GM19463 (cell line): ENCODE data around the gene POU2AF3.

Experiments
- ATAC-seq: cut with Tn5 transposase; IDR thresholded peaks from one replicate; pipeline ENCODE4 v1.9.1; 2021; ENCODE audit warnings: mild to moderate bottlenecking, moderate library complexity; ENCODE audit not compliant: unreplicated experiment

POU2AF3 gene

DNA sequence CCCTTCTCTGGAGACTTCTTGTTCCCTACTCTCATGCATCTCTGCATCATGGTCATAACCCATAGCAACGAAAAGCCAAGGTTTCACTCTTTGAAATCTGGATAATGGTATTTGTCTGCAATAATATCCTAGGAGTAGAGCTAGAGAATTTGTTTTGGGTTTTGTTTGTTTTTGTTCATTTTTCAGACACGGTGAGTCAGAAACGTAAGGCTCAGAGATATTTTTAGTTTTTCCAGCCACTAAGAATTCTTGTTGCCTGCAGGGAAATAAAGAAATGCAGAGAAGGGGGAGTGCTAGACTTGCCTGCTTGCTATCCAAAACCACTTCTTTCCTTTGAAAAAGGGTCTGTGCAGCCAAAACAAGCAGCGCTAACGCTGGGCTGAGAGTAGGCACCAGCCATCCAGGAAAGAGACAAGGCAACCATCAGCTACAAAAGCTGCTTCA is 26.0 kb downstream of the POU2AF3 start:
- no peak for ATAC-seq

- no peak for ATAC-seq
These were observed 26.9 kb downstream of the POU2AF3 start for GRCh38 chr11:111325259-111325658.

- ATAC-seq: no peak
These were observed 28.5 kb downstream of the POU2AF3 start for GRCh38 chr11:111326824-111327223.

DNA sequence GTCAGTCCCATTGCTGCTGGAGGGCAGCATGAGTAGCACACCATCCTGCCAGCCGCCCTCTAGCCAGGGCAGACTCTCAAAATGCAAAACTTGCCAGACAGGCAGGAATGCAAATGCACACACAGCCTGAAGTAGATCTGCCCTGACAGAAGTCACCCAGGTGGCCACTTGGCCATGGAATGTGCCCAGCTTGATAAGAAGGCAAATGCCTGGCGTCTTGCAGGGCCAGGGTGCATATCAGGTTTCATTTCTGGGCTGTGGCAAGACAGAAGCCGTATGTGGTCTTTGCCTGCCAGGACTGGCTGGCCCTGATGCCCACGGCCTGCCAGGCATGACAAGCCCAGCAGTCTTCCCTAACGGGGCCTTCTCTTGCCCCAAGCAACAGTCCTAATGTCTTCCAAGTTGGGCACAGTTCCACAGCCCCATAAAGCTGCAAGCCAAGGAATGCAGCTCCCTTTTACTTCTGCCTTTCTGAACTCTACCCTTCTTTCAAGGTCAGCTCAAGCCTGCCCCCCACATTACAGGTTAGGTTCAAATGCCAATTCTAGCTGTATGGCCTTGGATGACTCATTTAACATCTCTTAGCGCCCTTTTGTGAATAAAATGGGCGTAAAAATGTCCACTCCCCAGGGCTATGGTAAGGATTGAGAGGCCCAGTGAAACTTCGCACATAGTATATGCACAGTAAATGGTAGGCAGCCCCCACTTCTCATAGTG is 29.7 kb downstream of the POU2AF3 start:
- ATAC-seq: no peak

- no peak for ATAC-seq
These were observed 31.2 kb downstream of the POU2AF3 start for GRCh38 chr11:111329306-111330204.

DNA sequence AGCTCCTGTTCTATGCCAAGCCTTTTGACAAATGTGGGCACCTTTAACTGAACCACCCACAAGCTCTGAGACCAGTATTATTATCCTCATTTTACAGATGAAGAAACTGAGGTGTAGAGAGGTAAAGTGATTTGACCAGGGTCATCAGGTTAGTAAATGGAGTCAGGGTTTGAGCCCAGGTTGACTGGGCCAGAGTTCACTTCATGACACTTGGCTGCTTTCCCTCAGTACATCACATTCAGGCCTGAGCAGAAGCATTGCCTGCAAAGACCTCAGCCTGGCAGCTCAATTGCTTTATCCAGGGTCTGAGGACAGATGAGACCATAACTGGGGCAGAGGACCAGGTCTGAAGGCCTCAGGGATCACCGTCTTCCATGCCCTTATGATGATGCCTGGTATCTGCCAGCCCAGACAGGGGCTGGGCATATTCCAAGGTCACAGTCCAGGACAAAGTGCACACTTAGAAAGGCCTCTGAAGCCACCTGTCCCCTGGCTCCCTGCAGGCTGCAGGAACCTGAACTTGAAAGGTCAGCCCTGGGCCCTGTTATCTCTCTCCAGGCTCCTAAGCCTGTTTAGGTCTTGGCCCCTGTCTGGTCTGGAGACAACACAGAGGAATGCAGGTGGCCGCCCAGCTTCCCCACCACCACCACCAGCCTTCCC is 32.0 kb downstream of the POU2AF3 start:
- ATAC-seq: no peak

GRCh38 chr11:111331711-111332479 is 33.5 kb downstream of the POU2AF3 start:
- ATAC-seq: no peak

DNA sequence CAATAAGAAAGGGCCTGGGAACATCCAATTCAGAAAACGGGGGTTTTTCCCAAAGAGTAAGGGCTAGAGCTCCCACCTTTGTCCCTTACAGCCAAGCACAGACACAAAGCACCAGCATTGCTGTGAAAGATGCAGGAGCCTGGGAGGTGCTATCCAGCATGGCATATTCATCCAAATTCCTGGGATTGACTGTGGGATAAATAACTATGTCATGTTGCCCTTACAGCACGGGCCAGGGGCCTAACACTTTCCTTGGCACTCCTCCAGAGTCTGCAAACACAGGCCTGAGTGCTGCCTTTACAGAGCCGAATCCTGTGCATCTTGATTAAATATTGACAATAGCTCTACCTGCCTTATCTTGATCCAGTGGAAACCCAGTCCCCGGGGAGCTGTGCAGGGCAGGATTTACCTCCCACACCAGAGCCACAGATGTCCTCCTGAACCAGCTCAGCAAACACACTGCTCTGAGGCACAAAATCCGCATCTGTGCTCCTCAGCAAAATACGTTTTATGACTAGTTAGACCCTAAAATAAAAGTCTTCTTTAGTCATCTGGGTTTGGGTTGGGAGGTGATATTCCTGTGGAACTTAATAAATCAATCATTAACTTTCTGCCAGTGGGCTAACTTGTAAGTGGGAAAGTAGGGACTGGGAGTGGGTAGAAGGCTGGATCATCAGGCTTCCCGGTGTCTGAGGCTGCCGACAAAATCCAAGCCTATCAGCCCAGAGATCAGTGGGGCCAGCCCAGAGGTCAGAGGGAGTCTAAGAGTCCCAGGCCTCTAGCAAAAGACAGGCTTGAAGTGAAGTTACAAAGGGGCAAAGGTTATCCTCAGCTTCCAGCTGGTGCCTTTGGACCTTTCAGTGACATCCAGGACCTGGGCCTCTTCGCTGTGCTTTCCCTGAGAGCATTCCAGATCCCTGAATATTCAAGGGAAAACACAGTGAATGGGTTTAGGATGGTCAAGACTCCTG is 36.5 kb downstream of the POU2AF3 start:
- no peak for ATAC-seq

DNA sequence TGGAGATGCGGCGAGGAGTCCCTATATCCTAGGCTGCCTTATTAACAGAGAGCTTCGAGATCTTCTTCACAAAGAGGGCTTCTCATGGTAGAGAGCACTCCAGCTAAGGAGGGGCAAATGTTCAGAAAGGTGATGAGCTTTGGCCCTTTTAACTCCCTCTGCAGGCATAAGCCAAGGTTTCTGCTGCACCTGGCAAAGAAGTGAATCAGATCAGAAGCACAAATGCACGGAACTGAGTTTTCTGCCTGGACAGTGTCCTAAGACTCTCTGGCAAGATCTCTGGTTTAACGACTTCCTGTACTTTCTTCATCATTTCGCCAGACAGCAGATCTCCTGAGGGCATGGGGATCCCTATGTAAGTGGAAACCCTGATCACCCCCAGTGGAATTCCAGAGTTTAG is 37.2 kb downstream of the POU2AF3 start:
- ATAC-seq: no peak

GRCh38 chr11:111336062-111336461 is 37.7 kb downstream of the POU2AF3 start:
- ATAC-seq: no peak

GRCh38 chr11:111336582-111337256 is 38.4 kb downstream of the POU2AF3 start:
- ATAC-seq: no peak

DNA sequence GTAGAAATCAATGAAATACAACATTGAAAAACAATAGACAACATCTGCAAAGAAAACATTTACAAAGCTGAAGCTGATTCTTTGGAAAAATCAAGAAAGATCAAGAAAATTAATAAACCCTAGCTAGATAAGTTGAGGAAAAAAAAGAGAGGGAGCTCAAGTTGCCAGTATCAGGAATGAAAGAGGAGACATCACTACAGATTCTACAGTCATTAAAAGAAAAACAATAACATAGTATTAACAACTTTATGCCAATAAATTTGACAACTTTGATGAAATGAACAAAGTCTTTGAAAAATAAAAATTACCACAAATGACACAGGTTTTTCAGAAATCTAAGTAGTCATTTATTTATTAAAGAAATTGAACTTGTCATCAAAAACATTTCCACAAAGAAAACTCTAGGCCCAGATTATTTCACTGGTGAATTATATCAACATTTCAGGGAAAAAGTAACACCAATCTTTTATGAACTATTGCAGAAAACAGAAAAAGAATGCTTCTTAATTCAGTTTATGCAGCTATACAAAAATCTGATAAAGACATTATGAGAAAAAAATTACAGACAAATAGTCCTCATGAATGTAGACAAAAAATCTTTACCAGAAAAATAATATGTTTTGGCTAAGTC is 41.5 kb downstream of the POU2AF3 start:
- ATAC-seq: no peak

GRCh38 chr11:111342329-111342728 is 44.0 kb downstream of the POU2AF3 start:
- ATAC-seq: no peak

DNA sequence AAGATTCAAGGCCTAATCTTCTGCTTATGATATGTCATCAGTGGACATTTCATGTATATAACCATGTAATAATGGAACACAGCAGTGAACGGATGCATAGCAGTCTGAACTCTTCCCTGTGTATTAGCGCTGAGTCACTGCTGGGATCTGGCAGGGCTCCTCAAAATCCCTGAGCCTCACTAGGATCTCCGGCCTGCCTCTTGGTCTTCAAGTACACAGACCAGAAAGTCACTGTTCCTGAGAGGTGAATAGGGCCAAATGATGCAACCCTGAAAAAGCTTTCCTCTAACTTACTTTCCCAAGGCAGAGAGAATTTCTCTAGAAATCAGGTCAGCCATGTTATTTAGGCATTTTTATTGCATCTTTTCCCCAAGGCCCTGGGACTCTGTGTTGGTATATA is 45.7 kb downstream of the POU2AF3 start:
- ATAC-seq: no peak

DNA sequence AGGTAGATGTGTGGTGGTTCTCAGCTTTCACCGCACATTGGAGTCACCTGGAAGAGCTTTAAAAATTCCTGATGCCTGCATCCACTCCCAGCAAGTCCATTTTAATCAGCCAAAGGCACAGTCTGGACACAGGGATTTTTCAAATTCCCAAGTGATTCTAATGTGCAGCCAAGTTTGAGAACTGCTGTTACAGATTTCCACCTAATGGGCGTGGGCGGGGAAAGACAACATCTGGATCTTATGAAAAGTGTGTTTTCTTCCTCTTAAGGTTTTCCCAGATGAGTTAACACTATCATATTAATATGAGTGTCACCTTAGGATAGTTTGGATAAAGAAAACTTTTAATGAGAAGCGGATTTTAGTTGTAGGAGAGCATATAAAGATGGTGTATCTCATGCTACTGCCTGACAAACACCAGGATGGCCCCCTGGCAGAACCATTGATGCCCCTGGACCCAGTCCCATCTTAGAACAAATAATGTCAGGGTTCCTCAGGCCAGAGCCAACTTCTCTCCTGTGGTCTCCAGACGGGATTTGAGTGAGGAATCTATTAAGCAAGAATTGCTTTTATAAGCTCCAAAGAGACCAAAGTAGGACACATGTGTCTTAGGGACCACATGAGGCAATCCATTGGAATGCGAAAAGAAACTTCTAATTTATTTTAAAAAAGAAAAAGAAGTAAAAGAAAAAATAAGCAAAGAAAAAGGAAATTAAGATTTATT is 48.8 kb downstream of the POU2AF3 start:
- no peak for ATAC-seq

DNA sequence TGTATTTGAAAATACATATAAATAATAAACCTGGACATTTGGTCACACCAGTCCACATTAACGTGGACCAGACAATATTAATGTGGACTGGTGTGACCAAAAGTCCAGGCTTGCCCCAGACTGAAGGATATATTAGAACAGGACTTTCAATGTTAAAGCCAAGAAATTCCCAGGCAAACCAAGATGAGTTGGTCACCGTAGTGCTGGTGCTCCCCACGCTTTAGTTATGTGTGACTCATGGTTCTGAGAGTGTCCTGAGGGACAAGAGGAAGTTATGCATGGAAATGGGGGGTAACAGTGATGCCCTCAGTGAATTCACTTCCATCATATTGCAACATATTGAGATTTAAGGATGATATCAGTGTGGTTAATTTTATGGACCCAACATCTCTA is 49.4 kb downstream of the POU2AF3 start:
- ATAC-seq: no peak

- no peak for ATAC-seq
These were observed 49.8 kb downstream of the POU2AF3 start for GRCh38 chr11:111348147-111348546.

GRCh38 chr11:111349191-111349695 is 50.9 kb downstream of the POU2AF3 start:
- no peak for ATAC-seq
